NCI-H2227 (cell line): ENCODE data around the gene LZTS2.

Source experiments
- DNase-seq: peaks from one replicate; lab custom pipeline; 2025; ENCODE audit not compliant: unreplicated experiment; lab: John Stamatoyannopoulos, UW

LZTS2 gene

DNA sequence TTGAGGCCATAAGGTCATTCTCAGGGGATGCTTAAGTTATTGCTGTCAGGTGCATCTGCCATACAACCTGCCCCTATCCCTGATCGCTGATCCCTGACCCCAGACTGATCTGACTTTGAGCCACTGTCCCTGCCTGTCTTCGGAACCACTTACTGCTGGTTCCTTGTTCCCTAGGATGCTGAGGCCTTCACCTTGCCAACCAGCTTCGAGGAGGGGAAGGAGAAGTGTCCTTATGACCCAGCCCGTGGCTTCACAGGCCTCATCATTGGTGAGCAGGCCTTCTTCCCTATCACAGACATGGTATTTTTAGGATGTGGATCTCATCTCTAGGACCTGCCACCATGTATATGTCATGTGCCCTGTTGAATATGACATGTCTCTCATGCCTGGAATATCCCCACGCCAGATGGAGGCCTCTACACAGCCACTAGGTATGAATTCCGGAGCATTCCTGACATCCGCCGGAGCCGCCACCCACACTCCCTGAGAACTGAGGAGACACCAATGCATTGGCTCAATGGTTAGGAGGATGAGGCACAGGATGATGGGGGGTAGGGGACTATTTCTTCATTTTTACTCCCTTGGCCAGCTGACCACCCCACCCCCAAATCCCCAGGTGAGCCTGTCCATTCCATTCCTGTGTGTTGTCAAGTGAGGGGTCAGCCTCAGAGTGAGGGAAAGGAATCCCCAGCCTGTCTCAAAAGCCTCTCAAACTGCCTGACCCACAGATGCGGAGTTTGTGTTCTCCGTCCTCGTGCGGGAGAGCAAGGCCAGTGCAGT lies 21.3 kb upstream of the LZTS2 start:
- DNase-seq = no peak

DNA sequence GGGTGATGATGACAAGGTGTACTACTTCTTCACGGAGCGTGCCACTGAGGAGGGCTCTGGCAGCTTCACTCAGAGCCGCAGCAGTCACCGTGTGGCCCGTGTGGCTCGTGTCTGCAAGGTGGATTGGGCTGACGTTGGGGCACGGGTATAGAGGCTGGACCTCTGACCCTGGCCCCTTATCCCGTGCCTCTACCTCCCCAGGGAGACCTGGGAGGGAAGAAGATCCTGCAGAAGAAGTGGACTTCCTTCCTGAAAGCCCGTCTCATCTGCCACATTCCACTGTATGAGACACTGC lies 20.8 kb upstream of the LZTS2 start:
- no peak for DNase-seq

DNA sequence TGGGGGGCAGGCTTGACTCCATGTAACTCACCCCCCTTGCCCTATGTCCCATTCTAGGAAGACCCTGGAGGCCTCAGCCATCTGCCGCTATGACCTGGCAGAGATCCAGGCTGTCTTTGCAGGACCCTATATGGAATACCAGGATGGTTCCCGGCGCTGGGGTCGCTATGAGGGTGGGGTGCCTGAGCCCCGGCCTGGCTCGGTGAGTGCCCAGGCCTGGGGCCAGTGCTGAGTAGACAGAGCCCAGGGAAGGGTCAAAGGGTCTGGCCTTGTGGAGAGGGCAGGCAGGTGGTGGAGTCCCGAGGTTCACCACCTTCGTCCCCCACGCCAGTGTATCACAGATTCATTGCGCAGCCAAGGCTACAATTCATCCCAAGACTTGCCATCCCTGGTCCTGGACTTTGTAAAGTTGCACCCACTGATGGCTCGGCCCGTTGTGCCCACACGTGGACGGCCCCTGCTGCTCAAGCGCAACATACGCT lies 19.8 kb upstream of the LZTS2 start:
- no peak for DNase-seq

DNA sequence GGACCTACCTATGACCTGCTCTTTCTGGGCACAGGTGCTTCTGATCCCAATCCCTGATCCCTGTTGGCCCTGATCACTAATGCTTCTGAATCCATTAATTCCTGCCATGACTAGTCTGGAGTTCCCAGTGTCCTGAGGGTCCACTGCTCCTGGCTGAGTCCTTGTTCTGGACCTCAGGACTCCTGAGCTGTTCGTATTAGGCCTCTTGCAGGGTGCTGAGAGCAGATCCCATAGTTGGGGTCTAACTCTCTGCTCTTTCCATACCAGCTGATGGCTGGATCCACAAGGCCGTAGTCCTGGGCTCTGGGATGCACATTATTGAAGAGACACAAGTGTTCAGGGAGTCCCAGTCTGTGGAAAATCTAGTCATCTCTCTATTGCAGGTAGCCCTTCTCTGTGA lies 19.3 kb upstream of the LZTS2 start:
- no peak for DNase-seq

DNA sequence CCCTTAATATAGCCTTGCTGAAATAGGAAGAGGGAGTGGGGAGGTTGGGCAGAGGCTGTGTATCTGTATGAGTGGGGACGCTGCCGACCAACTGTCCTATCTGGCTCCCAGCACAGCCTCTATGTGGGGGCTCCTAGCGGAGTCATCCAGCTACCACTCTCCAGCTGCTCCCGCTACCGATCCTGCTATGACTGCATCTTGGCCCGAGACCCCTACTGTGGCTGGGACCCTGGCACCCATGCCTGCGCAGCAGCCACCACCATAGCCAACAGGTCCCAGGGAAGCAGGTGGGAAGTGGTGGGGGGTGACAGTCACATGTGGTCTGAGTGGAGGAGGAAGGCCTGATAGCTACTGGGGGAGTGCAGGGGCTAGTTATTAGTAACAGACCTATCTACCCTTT lies 18.9 kb upstream of the LZTS2 start:
- DNase-seq = no peak

DNA sequence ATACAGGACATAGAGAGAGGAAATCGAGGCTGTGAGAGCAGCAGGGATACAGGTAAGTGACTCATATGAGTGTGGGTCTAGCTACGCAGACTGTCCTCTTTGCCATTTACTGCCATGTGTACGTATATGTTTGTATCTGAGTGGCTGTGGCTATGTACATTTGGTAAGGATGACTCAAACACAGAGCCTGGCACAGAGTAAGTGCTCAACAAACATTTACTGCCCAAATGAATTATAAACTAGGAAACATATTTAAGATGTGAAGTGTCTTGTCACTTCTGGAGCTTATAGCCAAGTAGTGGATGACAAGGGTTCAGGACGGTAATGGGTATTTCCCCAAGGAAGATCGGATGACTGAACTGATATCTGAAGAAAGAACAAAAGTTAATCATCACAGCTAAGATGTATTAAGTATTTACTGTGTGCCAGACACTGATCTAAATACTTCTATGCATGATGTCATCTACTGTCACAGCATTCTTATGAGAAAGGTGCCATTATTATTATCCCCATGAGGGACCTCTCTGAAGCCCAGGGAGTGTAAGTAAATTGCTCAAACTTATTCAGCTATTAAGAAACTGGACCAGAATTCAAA lies 18.3 kb upstream of the LZTS2 start:
- no peak for DNase-seq

DNA sequence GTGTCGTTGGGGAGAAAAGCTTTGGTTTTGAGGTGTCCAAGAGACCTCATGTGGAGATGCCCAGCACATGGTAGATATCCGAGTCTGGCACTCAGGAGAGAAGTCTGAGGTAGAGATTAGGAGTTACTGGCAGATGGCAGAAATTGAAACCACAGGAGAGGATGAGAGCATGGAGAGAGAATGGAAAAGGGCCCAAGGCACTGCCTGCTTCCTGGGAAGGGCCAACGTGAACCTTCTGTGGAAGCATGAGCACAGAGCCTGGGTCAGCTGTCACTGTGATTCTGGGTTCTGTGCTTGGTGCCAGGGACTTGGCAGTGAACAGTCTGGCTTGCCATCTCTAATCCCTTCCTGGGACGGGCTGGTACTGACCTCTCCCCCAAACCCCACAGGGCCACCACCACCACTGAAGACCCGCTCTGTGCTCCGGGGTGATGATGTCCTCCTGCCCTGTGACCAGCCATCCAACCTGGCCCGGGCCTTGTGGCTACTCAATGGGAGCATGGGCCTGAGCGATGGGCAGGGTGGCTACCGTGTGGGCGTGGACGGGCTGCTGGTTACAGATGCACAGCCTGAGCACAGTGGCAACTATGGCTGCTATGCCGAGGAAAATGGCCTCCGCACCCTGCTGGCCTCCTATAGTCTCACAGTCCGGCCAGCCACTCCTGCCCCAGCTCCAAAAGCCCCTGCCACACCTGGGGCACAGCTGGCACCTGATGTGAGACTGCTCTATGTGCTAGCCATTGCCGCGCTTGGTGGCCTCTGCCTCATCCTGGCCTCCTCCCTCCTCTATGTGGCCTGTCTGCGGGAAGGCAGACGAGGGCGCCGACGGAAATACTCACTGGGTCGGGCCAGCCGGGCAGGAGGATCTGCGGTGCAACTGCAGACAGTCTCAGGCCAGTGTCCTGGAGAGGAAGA lies 16.4 kb upstream of the LZTS2 start:
- DNase-seq = no peak

DNA sequence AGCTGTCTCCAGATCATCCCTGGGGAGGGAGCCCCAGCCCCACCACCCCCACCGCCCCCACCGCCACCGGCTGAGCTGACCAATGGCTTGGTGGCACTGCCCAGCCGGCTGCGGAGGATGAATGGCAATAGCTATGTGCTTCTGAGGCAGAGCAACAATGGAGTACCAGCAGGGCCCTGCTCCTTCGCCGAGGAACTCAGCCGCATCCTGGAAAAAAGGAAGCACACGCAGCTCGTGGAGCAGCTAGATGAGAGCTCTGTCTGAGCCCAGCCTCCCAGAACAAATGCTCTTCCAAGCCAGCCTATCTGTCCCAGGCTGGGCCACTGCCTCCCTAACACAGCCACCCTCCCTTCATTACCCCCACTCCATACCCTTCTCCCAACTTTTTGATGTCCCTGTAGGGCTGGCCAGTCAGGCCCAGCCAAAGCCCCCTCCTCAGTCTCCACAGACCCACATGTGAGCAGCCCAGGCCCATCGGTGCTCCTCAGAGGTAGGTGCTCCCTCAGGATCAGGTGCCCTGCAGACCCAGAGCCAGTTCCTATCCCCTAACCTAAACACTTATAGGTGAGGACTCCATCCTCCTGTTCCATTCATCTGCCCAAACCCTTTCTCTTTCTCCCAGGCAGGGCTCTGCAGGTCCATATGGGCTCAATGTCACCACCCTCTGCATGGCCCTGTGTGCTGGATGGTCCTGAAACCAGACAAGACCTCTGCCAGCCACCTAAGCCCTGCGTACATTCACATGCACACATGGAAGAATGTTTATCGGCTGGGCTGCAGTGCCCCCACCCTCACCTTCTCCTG lies 15.5 kb upstream of the LZTS2 start:
- no peak for DNase-seq

DNA sequence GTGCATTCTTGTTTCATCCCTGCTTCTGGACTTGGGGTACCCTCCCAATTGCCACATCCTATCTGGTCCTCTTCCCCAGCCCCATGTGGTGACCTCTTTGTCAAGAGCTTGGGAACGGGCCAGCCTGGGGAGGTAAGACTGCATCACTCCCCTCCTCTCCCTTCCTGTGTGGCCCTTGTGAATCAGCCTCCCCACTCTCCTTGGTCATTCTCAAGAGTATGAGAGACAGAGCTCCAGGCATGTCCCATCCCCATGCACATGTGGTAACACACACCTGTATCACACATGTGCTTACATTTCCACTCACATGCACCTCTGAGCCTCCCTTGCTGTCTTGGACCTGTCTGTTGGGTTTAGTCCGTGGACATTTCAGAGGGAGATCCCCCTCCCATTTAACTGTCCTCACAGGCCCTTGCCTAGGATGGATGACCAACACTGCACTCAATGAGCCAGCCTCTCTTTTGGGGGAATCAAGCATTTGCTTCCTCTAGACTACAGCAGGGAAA lies 14.9 kb upstream of the LZTS2 start:
- no peak for DNase-seq

DNA sequence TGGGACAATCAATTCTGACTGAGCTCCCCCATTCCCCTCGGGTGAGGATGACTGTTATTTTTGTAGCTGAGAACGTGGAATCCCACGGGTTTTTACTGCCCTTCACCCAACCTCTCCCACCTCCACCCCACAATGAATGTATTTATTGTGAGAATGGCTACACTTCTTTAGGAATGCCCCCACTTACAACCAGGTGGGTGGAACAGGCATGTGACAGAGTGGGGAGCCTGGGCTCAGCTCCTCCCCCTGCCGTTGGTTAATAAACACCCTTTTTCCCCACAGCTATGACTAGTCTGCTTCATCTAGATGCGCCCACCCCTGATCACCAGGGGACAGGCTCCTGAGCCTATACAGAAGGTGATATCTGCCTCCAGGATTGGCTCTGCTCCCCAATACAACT lies 14.3 kb upstream of the LZTS2 start:
- no peak for DNase-seq

DNA sequence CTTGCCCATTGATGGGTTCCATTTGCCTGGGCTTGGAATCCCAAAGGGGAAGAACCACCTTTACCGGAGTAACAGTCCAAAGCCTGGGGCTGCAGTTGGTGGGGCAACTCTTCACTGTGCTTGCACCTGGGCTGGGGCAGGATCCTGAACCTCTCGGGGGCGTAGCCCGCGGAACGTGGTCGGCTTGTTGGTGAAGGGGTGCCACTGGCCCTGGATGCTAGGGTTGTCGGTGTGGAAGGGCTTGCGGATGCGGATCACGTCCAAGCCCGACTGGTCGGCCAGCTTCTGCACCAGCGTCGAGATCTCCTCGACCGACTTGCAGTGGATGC lies 13.0 kb upstream of the LZTS2 start:
- DNase-seq = no peak

DNA sequence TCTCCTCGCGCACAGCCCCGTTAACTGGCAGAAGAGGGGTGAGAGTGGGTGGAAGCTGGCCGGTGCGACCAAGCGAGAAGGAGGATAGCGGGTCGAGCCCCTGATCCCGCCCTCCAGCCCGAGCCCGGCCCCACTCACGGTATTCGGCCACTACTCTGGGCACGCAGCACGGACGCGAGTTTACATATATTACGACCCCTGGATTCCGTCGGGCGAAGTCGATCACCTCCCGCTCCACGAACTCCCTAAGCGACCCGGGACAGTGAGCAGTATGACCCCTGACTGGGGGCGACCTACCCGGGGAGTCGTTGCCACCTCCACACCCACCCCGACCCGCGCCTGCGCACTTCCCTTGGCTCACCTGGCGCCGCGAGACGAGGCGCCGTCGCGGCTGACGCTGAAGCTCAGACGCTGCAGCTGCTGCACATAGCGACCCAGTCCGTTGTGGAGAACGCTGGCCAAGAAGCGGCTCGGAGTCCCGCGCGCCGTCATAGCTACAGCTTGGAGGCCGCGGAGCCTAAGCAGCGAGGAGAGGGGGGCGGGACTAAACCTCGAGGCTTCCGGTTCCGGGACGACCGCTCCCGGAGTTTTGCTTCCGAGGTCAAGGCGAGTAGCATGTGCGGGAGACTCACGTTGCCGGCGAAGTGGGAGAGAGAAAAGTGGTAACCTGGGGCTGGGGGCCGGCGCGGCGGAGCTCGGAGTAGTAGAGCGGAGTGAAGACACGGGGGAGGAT lies 12.5 kb upstream of the LZTS2 start, which contains the start of the genes MRPL43 and TWNK:
Gene MRPL43, minus strand, starts transcription at position 546 of the 733 bp plus-strand sequence. Its CDS starts 54 bp downstream, at position 492.
Gene TWNK, plus strand, starts transcription at position 592 of the 733 bp plus-strand sequence. CDS start 668 bp downstream, outside the sequence.
- peak; percentile 84 for DNase-seq

DNA sequence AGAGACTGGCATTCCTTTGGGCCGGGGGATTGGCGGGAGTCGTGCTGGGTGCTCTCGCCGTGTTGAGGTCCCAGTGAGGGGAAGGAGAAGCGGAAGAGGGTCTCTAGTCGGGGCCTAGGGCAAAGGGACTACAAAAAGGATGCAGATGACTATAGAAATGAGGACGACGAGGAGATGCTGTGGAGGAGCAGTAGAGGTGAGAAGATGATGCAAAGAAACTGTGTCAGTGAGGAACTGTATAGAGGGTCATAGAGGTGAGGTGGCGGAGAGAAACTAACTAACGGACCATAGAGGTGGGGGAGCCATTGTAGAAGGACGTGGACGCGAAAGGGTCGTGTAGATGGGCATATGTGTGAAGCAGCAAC lies 11.9 kb upstream of the LZTS2 start:
- DNase-seq = no peak

DNA sequence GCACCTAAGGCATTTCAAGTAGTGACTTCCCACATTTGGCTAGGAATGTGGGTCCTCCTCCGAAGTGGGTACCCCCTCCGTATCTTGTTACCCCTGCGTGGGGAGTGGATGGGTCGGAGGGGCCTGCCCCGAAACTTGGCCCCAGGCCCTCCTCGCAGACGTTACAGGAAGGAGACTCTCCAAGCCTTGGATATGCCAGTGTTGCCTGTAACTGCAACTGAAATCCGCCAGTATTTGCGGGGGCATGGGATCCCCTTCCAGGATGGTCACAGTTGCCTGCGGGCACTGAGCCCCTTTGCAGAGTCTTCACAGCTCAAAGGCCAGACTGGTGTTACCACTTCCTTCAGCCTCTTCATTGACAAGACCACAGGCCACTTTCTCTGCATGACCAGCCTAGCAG lies 11.4 kb upstream of the LZTS2 start:
- no peak for DNase-seq

DNA sequence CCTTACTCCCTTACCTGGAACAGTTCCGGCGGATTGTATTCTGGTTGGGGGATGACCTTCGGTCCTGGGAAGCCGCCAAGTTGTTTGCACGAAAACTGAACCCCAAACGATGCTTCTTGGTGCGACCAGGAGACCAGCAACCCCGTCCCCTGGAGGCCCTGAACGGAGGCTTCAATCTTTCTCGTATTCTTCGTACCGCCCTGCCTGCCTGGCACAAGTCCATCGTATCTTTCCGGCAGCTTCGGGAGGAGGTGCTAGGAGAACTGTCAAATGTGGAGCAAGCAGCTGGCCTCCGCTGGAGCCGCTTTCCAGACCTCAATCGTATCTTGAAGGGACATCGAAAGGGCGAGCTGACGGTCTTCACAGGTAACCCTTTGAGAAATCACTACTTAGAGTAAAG lies 10.5 kb upstream of the LZTS2 start:
- no peak for DNase-seq

DNA sequence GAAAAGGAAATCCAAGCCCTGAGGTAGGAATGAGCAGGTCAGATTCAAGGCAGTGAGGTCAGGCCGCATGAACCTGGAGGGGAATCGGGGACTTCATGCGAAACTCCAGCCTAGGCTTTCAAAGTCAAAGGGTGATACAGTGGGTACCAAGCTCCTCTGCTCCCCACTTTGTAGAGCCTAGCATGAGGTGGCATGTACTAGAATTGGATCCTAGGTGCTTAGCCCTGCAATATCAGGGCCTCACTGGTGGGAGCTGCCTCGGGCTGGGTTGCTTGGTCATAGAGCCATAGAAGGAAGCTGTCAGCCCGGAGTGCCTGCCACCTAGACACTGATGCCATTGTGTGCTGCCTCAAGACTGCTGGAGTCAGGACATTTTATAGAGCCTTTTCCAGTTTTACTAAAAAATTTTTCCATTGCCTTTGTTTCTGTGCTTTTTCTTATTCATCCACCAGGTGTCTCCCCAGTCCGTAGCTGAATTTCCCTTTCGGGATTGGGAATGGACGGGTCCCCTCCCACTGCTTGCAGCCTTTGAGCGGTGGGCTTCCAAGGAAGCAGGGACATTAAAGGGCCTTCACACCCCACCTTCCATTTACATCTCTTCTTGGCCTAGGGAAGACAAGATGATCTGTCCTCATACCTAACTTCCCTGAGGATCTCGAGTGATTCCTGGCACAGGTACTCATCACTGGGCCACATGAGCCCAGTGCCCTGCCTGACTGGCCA lies 5.5 kb upstream of the LZTS2 start:
- peak; percentile 48 for DNase-seq

DNA sequence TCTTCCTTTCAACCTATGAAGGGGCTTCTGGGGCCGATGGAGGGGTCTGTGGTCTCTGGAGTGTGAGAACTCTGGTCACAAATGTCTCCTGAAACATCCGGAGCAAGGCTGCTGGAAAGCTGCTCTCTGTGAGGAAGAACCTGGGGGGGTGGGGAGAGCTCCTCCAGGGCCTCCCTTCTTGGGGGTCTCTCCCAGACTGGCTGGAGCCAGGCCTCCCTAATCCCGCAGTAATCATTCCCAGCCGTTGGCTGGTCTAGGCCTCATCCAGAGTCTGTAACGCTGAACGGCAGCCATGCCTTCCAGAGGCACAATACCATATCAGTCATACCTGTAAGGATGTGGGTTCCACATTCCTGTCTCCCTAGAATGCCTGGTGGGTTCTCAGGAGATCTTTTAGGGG lies 4.4 kb upstream of the LZTS2 start:
- no peak for DNase-seq

DNA sequence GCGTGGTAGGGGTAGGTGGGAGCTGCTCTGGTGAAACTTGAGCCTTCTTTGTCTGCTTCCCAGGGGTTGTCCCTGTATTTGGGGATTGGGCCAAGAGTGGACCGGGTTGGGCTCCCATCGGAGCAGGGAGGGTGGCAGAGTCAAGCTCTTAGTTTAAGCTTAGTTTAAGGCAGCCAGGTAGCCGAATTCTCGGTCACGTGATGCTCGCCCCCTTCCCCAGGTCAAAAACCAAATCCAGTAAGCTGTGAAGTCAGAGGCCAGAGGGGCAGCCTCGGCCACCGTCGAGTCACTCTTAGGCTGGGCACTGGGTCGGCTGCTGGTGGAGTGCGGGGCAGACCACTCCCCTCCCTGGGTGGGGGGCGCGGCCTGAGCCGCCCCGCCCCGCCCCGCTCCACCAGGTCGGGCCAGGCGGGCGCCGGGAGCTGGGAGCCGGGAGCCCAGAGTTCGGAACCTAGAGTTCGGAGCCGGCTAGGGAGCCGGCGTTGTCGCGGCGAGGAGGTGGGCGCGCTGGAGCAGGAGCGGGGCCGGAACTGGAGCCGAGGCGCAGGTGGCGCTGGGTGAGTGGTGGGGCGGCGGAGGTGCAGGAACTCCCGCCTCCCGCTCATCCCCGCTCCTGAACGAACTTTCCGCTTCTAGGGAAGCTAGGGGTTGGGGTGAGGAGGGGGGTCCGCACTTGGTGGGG lies 2.8 kb upstream of the LZTS2 start:
- peak; percentile 39 for DNase-seq
